GM10248 (cell line): ENCODE measurements around the gene FILIP1L.

Experiments
- CTCF ChIA-PET: fragments of 300-600 bp; sonication (Branson Sonifier 250); formaldehyde crosslinking; extraction: SDS; loops from one replicate; lab custom pipeline; 2021; ENCODE audit warnings: antibody characterized with exemption; lab: Yijun Ruan, JAX
- POLR2A ChIA-PET: fragments of 350-650 bp; sonication (Branson Sonifier 250); formaldehyde crosslinking; extraction: SDS; loops from one replicate; lab custom pipeline; 2020; ENCODE audit warnings: antibody characterized with exemption; lab: Yijun Ruan, JAX
- DNase-seq: peaks from one replicate; pipeline ENCODE4 v3.0.0; 2012; ENCODE audit errors: extremely low spot score
- CTCF ChIP-seq: IDR thresholded peaks from 2 replicates; pipeline ENCODE4 v1.5.1; 2012; ENCODE audit warnings: mild to moderate bottlenecking, low read depth; ENCODE audit errors: extremely low read depth, missing control alignments, control extremely low read depth

The FILIP1L gene

DNA sequence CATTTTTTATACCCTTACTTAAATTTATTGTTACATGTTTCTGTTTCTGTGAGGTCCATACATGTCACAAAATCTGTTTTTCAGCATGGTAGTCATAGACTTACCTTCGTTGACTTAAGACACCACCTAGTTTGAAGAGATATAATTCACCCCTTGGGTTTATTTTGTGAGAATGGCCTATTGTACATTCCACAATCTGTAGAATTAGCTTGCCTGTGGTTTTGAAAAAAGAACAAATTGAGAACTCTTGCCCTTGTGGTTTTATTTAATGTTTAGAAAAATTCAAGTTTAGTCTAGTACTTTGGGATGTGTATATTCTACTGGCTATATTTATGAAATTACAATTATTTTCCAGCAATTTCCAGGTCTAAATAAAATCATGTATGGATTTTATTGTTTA, 31.6 kb downstream of the FILIP1L start:
- no peak for DNase-seq
- ChIA-PET CTCF (interaction anchor here (1.0 to 1.3 kb wide), 3 partner anchors 8 to 14 kb away, joined by 3 to 5 read pairs (median 4); no protein-coding TSS in a partner anchor), POLR2A (no interaction called here)
- TF ChIP-seq CTCF, result no peak

DNA sequence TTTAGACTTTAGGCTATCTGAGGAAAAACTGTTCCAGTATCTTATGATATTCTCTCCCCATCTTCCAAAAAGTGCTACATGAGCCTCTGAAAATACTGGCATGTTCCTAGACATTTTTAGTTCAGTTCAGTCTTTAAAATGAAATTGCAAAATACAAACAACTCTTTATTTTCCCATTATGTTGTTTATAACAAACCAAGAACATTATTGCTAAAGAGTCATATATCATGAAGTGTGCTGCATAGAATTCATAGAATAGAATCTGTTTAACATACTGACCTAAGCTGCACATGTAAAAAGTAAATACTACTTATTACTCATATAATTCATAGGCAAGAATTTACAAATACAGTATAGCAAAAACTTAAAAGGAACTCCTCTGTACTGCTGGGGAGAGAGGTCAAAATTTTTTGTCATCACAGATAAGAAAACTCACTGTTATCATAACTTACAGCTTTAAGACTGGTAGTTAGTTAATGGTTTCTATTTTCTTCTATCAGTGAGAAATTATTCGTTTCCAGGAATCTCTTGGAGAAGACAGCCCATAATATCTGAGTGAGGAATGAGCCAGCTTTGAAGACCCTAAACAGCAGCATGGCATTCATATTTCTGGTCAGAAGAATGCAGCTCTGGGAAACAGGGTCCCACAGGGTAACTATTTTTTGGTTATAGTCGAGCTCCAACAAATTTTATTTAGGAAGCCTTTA, 32.2 kb downstream of the FILIP1L start:
- ChIA-PET POLR2A (no interaction called here), CTCF (interaction anchor here (1.0 to 1.9 kb wide), 4 partner anchors 9 to 24 kb away, joined by 3 to 5 read pairs (median 4); no protein-coding TSS in a partner anchor)
- DNase-seq, result no peak
- TF ChIP-seq CTCF, result no peak

DNA sequence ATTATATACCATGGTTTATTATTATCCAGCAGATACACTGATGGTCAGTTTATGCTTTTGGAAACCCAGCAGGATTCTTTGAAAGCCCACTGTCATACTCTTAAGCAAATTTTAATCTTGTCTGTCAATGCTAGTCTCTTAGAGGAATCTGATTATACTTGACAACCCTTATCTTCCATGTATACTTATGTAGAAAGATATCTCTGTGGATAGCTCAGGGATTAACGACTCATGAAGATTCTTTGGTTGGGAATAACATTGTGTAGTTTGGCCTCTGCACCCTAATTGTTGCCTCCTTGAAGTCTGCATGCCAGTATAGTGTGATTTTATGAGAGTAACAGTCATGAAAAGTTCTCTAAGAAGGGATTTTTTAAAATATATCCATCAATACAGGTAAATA, 33.0 kb downstream of the FILIP1L start:
- ChIA-PET CTCF (interaction anchor here (1.9 kb wide), 1 partner anchor 23 kb away, joined by 4 read pairs; no protein-coding TSS in a partner anchor), POLR2A (no interaction called here)
- TF ChIP-seq CTCF, result no peak
- no peak for DNase-seq

DNA sequence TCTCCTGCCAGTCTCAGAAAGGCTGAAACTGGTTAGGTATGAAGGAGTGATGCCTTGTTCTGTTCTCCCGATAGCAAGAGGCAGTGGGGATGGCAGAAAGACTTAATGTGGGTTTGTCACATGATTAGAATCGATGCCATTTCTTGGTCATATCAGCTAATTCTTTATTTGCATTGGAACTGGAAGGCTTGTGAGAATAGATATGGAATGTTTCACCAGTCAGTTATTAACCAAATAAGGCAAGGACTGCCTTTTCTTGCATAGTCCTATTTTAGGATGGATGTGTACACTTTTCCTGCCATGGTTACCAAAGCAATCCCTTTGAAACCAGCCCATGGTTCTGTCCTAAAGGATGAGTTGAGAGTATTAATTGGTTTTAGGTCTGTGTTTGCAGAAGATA, 33.7 kb downstream of the FILIP1L start:
- ChIA-PET POLR2A (no interaction called here), CTCF (interaction anchor here (1.0 to 1.9 kb wide), 3 partner anchors 9 to 23 kb away, joined by 4 to 7 read pairs (median 4); no protein-coding TSS in a partner anchor)
- no peak for TF ChIP-seq CTCF
- DNase-seq, result no peak

- DNase-seq, result no peak
- ChIA-PET CTCF (interaction anchor here (0.9 to 2.7 kb wide), 3 partner anchors 11 to 32 kb away, joined by 3 to 11 read pairs (median 7); no protein-coding TSS in a partner anchor), POLR2A (no interaction called here)
- no peak for TF ChIP-seq CTCF
Measured at GRCh38 chr3:100079328-100079727, 35.0 kb downstream of the FILIP1L start.

- no peak for TF ChIP-seq CTCF
- ChIA-PET POLR2A (no interaction called here), CTCF (interaction anchor here (1.0 to 4.8 kb wide), 7 partner anchors 8 to 245 kb away, joined by 3 to 31 read pairs (median 4); no protein-coding TSS in a partner anchor)
- DNase-seq, result no peak
Measured at GRCh38 chr3:100076731-100077529, 37.4 kb downstream of the FILIP1L start.
